ENCODE measurements around the gene JUP.
"Not testable (repeated sequence)": the region's sequence is repeated elsewhere in the genome, so short reads cannot be mapped to it uniquely, and the experiment has no call there.

JUP gene

GRCh38 chr17:41786227-41787020, at the start of gene JUP:
Gene JUP, minus strand, starts transcription at chr17:41786711. Its CDS starts 14,857 bp downstream, at chr17:41771854.
- peak; percentile 95 for DNase-seq (ENCODE audit: low read depth)

- DNase-seq (ENCODE audit: low read depth), result no peak
These were observed 49.5 kb upstream of the JUP start, which contains the start of gene NT5C3B for GRCh38 chr17:41835800-41836549. Gene NT5C3B, minus strand, starts transcription at chr17:41836232. Its CDS starts 39 bp downstream, at chr17:41836193.

- DNase-seq (ENCODE audit: low read depth), result no peak
These were observed 48.8 kb upstream of the JUP start for GRCh38 chr17:41835214-41835799.

GRCh38 chr17:41829961-41830360, 43.5 kb upstream of the JUP start:
- not testable (repeated sequence) for DNase-seq (ENCODE audit: low read depth)

- no peak for DNase-seq (ENCODE audit: low read depth)
These were observed 38.8 kb upstream of the JUP start for GRCh38 chr17:41825175-41825845.

- DNase-seq (ENCODE audit: low read depth), result peak; percentile 29
These were observed 37.6 kb upstream of the JUP start for GRCh38 chr17:41824086-41824485.

- no peak for DNase-seq (ENCODE audit: low read depth)
These were observed 37.1 kb upstream of the JUP start for GRCh38 chr17:41823580-41823979.

GRCh38 chr17:41823141-41823524, 36.6 kb upstream of the JUP start:
- DNase-seq (ENCODE audit: low read depth), result no peak

- no peak for DNase-seq (ENCODE audit: low read depth)
These were observed 36.0 kb upstream of the JUP start for GRCh38 chr17:41822216-41823140.

GRCh38 chr17:41821776-41822175, 35.3 kb upstream of the JUP start:
- no peak for DNase-seq (ENCODE audit: low read depth)

GRCh38 chr17:41818024-41818423, 31.5 kb upstream of the JUP start:
- DNase-seq (ENCODE audit: low read depth), result no peak

GRCh38 chr17:41816637-41817320, 30.3 kb upstream of the JUP start:
- no peak for DNase-seq (ENCODE audit: low read depth)

GRCh38 chr17:41814195-41814594, 27.7 kb upstream of the JUP start:
- DNase-seq (ENCODE audit: low read depth), result no peak

GRCh38 chr17:41813699-41814124, 27.2 kb upstream of the JUP start:
- DNase-seq (ENCODE audit: low read depth), result no peak

GRCh38 chr17:41813152-41813680, 26.7 kb upstream of the JUP start:
- DNase-seq (ENCODE audit: low read depth), result no peak

- DNase-seq (ENCODE audit: low read depth), result peak; percentile 71
These were observed 26.1 kb upstream of the JUP start, which contains the start of gene FKBP10 for GRCh38 chr17:41812381-41813151. Gene FKBP10, plus strand, starts transcription at chr17:41813004. Its CDS starts 31 bp downstream, at chr17:41813035.

GRCh38 chr17:41811549-41812380, 25.3 kb upstream of the JUP start, which contains the start of gene P3H4:
Gene P3H4, minus strand, starts transcription at chr17:41811949. Its CDS starts 34 bp downstream, at chr17:41811915.
- no peak for DNase-seq (ENCODE audit: low read depth)

All from fibroblast of the conjunctiva (primary cell).